H1 (cell line): ENCODE data around the gene LUC7L3. TPM values are rescaled to one million over a fixed set of nuclear protein-coding genes. Genes with fewer than 3 reads are reported as not detected.

ENCODE experiments used
- CTCF ChIA-PET: fragments of 300-600 bp; sonication (Branson Sonifier 250); formaldehyde crosslinking; loops from one replicate; lab custom pipeline; 2021; ENCODE audit not compliant: partially characterized antibody; lab: Charles Lee
- POLR2A ChIA-PET: fragments of 300-600 bp; sonication (Branson Sonifier 250); formaldehyde crosslinking; loops from one replicate; lab custom pipeline; 2021; ENCODE audit warnings: inconsistent platforms; ENCODE audit not compliant: partially characterized antibody; lab: Charles Lee
- DNase-seq, 2 experiments: peaks; one replicate each; pipeline versions ENCODE4 v3.0.0 to v3.0.0-alpha.2; 2010 to 2022; ENCODE audit warnings: low spot score in 2 of 2, low read depth in 1 of 2, mixed read lengths in 1 of 2
- FAIRE-seq: peaks from 2 replicates; lab custom pipeline; 2011; peaks lifted over from hg19 to GRCh38; lab: Jason Lieb, UNC
- H2AFZ ChIP-seq: 2 replicates; pipeline ENCODE4 v1.8.1; 2012; ENCODE audit warnings: low read length, inconsistent platforms
- H2AK5ac ChIP-seq: 2 replicates; pipeline ENCODE4 v1.6.1; 2013; ENCODE audit warnings: low read depth, low read length
- H2BK120ac ChIP-seq: replicated peaks from 2 replicates; pipeline ENCODE3; 2013; ENCODE audit warnings: low read depth, low read length, inconsistent platforms
- H2BK12ac ChIP-seq: 2 replicates; pipeline ENCODE4 v1.6.1; 2013; ENCODE audit warnings: low read depth, low read length
- H2BK15ac ChIP-seq: 2 replicates; pipeline ENCODE4 v1.6.1; 2013; ENCODE audit warnings: low read length
- H2BK20ac ChIP-seq: 2 replicates; pipeline ENCODE4 v1.6.1; 2013; ENCODE audit warnings: low read length
- H2BK5ac ChIP-seq: 2 replicates; pipeline ENCODE4 v1.6.1; 2013; ENCODE audit warnings: low read depth, low read length
- H3K14ac ChIP-seq: 2 replicates; pipeline ENCODE4 v1.6.1; 2013; ENCODE audit warnings: inconsistent platforms; ENCODE audit not compliant: insufficient read length
- H3K18ac ChIP-seq: 2 replicates; pipeline ENCODE4 v1.6.1; 2013; ENCODE audit warnings: low read length; ENCODE audit errors: extremely low read depth
- H3K23ac ChIP-seq: 2 replicates; pipeline ENCODE4 v1.6.1; 2013; ENCODE audit warnings: inconsistent platforms; ENCODE audit not compliant: insufficient read length
- H3K23me2 ChIP-seq: 2 replicates; pipeline ENCODE4 v1.6.1; 2013; ENCODE audit warnings: low read depth, low read length
- H3K27ac ChIP-seq: 2 replicates; pipeline ENCODE4 v1.6.1; 2011; ENCODE audit warnings: low read depth, low read length, inconsistent platforms
- H3K27me3 ChIP-seq, 4 experiments: replicated peaks in 1 of 4; 1 replicate in 1 of 4; 2 replicates in 3 of 4; pipeline versions ENCODE4 v1.6.1 to v1.8.1; 2011 to 2013; ENCODE audit warnings: low read length in 3 of 4, mild to moderate bottlenecking in 3 of 4, inconsistent platforms in 2 of 4, mixed read lengths in 2 of 4, moderate library complexity in 1 of 4; ENCODE audit not compliant: control insufficient read depth in 3 of 4, insufficient read depth in 3 of 4; ENCODE audit errors: extremely low read depth in 1 of 4
- H3K36me3 ChIP-seq, 4 experiments: 2 replicates each; pipeline versions ENCODE4 v1.6.1 to v1.8.1; 2011 to 2013; ENCODE audit warnings: mild to moderate bottlenecking in 4 of 4, low read length in 3 of 4, moderate library complexity in 2 of 4, control low read depth in 1 of 4, inconsistent platforms in 1 of 4; ENCODE audit not compliant: insufficient read depth in 4 of 4, control insufficient read depth in 2 of 4
- H3K4ac ChIP-seq: replicated peaks from 2 replicates; pipeline ENCODE3; 2013; ENCODE audit warnings: low read length, low read depth, mixed read lengths, inconsistent platforms; ENCODE audit not compliant: insufficient read length
- H3K4me1 ChIP-seq, 4 experiments: replicated peaks in 1 of 4; 1 replicate in 1 of 4; 2 replicates in 3 of 4; pipeline versions ENCODE4 v1.6.1 to v1.8.1; 2011 to 2013; ENCODE audit warnings: low read length in 3 of 4, inconsistent platforms in 2 of 4, mixed read lengths in 1 of 4; ENCODE audit not compliant: insufficient read depth in 4 of 4, control insufficient read depth in 3 of 4
- H3K4me2 ChIP-seq, 2 experiments: 2 replicates each; pipeline versions ENCODE4 v1.6.1 to v1.8.1; 2011 to 2013; ENCODE audit warnings: low read depth in 2 of 2, low read length in 2 of 2, control low read depth in 1 of 2, inconsistent platforms in 1 of 2, mild to moderate bottlenecking in 1 of 2; ENCODE audit not compliant: insufficient read depth in 1 of 2
- H3K4me3 ChIP-seq, 4 experiments: fragments of 200-600, 300-600 bp in 1 of 4; sonication (generic), shearing (Covaris generic), sonication (Bioruptor Twin) in 1 of 4; 2 replicates each; pipeline versions ENCODE4 v1.5.1 to v1.8.1; 2011 to 2016; ENCODE audit warnings: low read length in 4 of 4, low read depth in 3 of 4, control low read depth in 2 of 4, inconsistent platforms in 2 of 4, mild to moderate bottlenecking in 2 of 4, mixed read lengths in 1 of 4, moderate library complexity in 1 of 4; ENCODE audit not compliant: insufficient read depth in 2 of 4; ENCODE audit errors: extremely low read depth in 1 of 4
- H3K56ac ChIP-seq: replicated peaks from 2 replicates; pipeline ENCODE3; 2013; ENCODE audit warnings: low read depth, mild to moderate bottlenecking, mixed read lengths, low read length, inconsistent platforms; ENCODE audit not compliant: insufficient read length
- H3K79me1 ChIP-seq: 2 replicates; pipeline ENCODE4 v1.6.1; 2013; ENCODE audit warnings: low read depth, low read length, control low read depth
- H3K79me2 ChIP-seq, 2 experiments: 2 replicates each; pipeline versions ENCODE4 v1.6.1 to v1.8.1; 2012 to 2013; ENCODE audit warnings: low read length in 2 of 2, mild to moderate bottlenecking in 2 of 2, inconsistent platforms in 1 of 2; ENCODE audit not compliant: insufficient read depth in 2 of 2, control insufficient read depth in 1 of 2
- H3K9ac ChIP-seq, 4 experiments: replicated peaks in 1 of 4; 1 replicate in 1 of 4; 2 replicates in 3 of 4; pipeline versions ENCODE4 v1.6.1 to v1.8.1; 2011 to 2013; ENCODE audit warnings: low read depth in 3 of 4, low read length in 3 of 4, control low read depth in 2 of 4, mild to moderate bottlenecking in 2 of 4, moderate library complexity in 2 of 4, inconsistent platforms in 1 of 4; ENCODE audit errors: extremely low read depth in 1 of 4
- H3K9me3 ChIP-seq, 2 experiments: 2 replicates each; pipeline versions ENCODE4 v1.6.1 to v1.8.1; 2012 to 2013; ENCODE audit warnings: mild to moderate bottlenecking in 2 of 2, moderate library complexity in 2 of 2, control low read depth in 1 of 2, inconsistent platforms in 1 of 2, low read depth in 1 of 2, low read length in 1 of 2, mixed read lengths in 1 of 2; ENCODE audit not compliant: insufficient read depth in 2 of 2
- H4K20me1 ChIP-seq, 2 experiments: replicated peaks in 1 of 2; 2 replicates each; pipeline versions ENCODE3 to v1.8.1; 2011 to 2013; ENCODE audit warnings: inconsistent platforms in 2 of 2, low read length in 2 of 2, mild to moderate bottlenecking in 1 of 2; ENCODE audit not compliant: insufficient read depth in 2 of 2, control insufficient read depth in 1 of 2
- H4K5ac ChIP-seq: 2 replicates; pipeline ENCODE4 v1.6.1; 2013; ENCODE audit warnings: low read length, low read depth, mixed read lengths, inconsistent platforms; ENCODE audit not compliant: insufficient read length
- H4K8ac ChIP-seq: 2 replicates; pipeline ENCODE4 v1.8.0; 2013; ENCODE audit warnings: mild to moderate bottlenecking, moderate library complexity, low read length, inconsistent platforms; ENCODE audit not compliant: insufficient read depth; ENCODE audit errors: extremely low read depth
- H4K91ac ChIP-seq: replicated peaks from 2 replicates; pipeline ENCODE3; 2013; ENCODE audit warnings: low read length, mixed read lengths, inconsistent platforms; ENCODE audit not compliant: insufficient read length
- ATF3 ChIP-seq: IDR thresholded peaks from 2 replicates; pipeline ENCODE4 v1.6.1; 2011; ENCODE audit warnings: low read depth, mild to moderate bottlenecking, low read length; ENCODE audit not compliant: insufficient read depth
- CHD2 ChIP-seq: IDR thresholded peaks from 2 replicates; pipeline ENCODE4 v1.6.1; 2012; ENCODE audit warnings: low read length, improper control_type of control experiment
- CREB1 ChIP-seq: IDR thresholded peaks from 2 replicates; pipeline ENCODE4 v1.6.1; 2012; ENCODE audit warnings: inconsistent platforms
- EZH2 ChIP-seq: fragments of 200-600 bp; sonication (generic); IDR thresholded peaks from 2 replicates; pipeline ENCODE4 v1.7.1; 2012; ENCODE audit warnings: low read depth, mild to moderate bottlenecking, moderate library complexity, low read length, inconsistent platforms; ENCODE audit not compliant: severe bottlenecking
- GTF2F1 ChIP-seq: IDR thresholded peaks from 2 replicates; pipeline ENCODE4 v1.6.1; 2012; ENCODE audit warnings: low read depth, low read length, improper control_type of control experiment, borderline replicate concordance
- JUN ChIP-seq: IDR thresholded peaks from 2 replicates; pipeline ENCODE4 v1.6.1; 2011; ENCODE audit warnings: low read depth, mild to moderate bottlenecking, improper control_type of control experiment, low read length
- POU5F1 ChIP-seq: IDR thresholded peaks from 2 replicates; pipeline ENCODE4 v1.6.1; 2011; ENCODE audit warnings: low read depth, mild to moderate bottlenecking, low read length, moderate library complexity
- RBBP5 ChIP-seq: IDR thresholded peaks from 2 replicates; pipeline ENCODE4 v1.7.1; 2012; ENCODE audit warnings: low read depth, mild to moderate bottlenecking, inconsistent platforms, low read length, moderate library complexity, borderline replicate concordance
- RFX5 ChIP-seq: IDR thresholded peaks from 2 replicates; pipeline ENCODE4 v1.6.1; 2011; ENCODE audit warnings: low read depth, low read length, improper control_type of control experiment, borderline replicate concordance
- SAP30 ChIP-seq: fragments of 300-600 bp; sonication (generic); IDR thresholded peaks from 2 replicates; pipeline ENCODE4 v1.7.1; 2012; ENCODE audit warnings: low read length, moderate library complexity, mild to moderate bottlenecking, inconsistent platforms; ENCODE audit not compliant: insufficient read depth, insufficient replicate concordance
- SIN3A ChIP-seq, 2 experiments: IDR thresholded peaks in 1 of 2; conservative IDR thresholded peaks in 1 of 2; 2 replicates each; pipeline ENCODE4 v1.6.1; 2011 to 2012; ENCODE audit warnings: low read length in 2 of 2, improper control_type of control experiment in 1 of 2, low read depth in 1 of 2, mild to moderate bottlenecking in 1 of 2
- SP4 ChIP-seq: IDR thresholded peaks from 2 replicates; pipeline ENCODE4 v1.6.1; 2012; ENCODE audit warnings: low read length, inconsistent platforms
- TAF1 ChIP-seq: IDR thresholded peaks from 2 replicates; pipeline ENCODE4 v1.6.1; 2011; ENCODE audit warnings: mild to moderate bottlenecking, low read depth, low read length
- YY1 ChIP-seq: IDR thresholded peaks from 2 replicates; pipeline ENCODE4 v1.6.1; 2011; ENCODE audit warnings: low read depth, mild to moderate bottlenecking, low read length
- WGBS, 2 experiments: shearing (Covaris generic) in 1 of 2; methylation state at CpG; one replicate each; pipeline versions ENCODE4 v1.1.6 to v1.1.7; 2013 to 2015; ENCODE audit warnings: low lambda C conversion rate in 2 of 2, mixed read lengths in 2 of 2, inconsistent platforms in 1 of 2, low coverage in 1 of 2, missing lambda C conversion rate in 1 of 2; ENCODE audit not compliant: insufficient replicate concordance in 2 of 2, insufficient coverage in 1 of 2, insufficient read length in 1 of 2; ENCODE audit errors: extremely low coverage in 1 of 2, missing lambda C conversion rate in 1 of 2; 5-methylcytosine and 5-hydroxymethylcytosine counted together
- polyA plus RNA-seq, 7 experiments: library from polyadenylated mRNA; depleted of rRNA in 3 of 7; stranded (reverse) in 5 of 7; unstranded in 2 of 7; fragments of >200 nt in 5 of 7; fragments of 200-250 nt in 2 of 7; gene quantifications; 1 replicate in 5 of 7; 2 replicates in 1 of 7; 4 replicates in 1 of 7; pipeline versions ENCODE4 v1.2.1 to v1.2.3, GENCODE V29; 2011 to 2013; ENCODE audit warnings: missing spikeins in 2 of 7, mixed read lengths in 2 of 7
- total RNA-seq: library from RNA; stranded (reverse); fragmentation: NEBNext Ultra II Directional; extraction: Animal tissue kit (Norgen Biotek cat#: 25700); gene quantifications from 2 replicates; pipeline ENCODE4 v1.2.1, GENCODE V29; 2021

The LUC7L3 gene
- total and polyA plus RNA-seq, 2 of the 8 experiments (the other 6 are each of a cell fraction or from before 2014, with no cell fraction given) = 102 to 126 TPM

- Histone ChIP-seq H4K5ac (no peak overlapping the region), H2BK5ac (no peak overlapping the region), H4K20me1 (peaks cover 0 to 2% of the 10 kb centered on the region in 2 experiments), H3K36me3 (no peaks in the 10 kb centered on the region), H2BK120ac (no peak overlapping the region), H3K9ac (no peak overlapping the region), H3K79me1 (no peaks in the 10 kb centered on the region), H2AK5ac (no peak overlapping the region), H4K91ac (no peak overlapping the region), H3K23ac (no peak overlapping the region), H3K9me3 (no peaks in the 10 kb centered on the region), H3K27ac (no peak overlapping the region), H3K4me2 (no peak overlapping the region)
- POLR2A ChIA-PET = interaction anchor here (0.9 kb wide), 1 partner anchor 27 kb away, joined by 3 read pairs; no protein-coding TSS in a partner anchor
- no peak for TF ChIP-seq SP4
- TF ChIP-seq RFX5 = no peak
- no peak for TF ChIP-seq EZH2
- TF ChIP-seq JUN = no peak
- no peak for TF ChIP-seq YY1
- TF ChIP-seq TAF1 = no peak
- TF ChIP-seq SIN3A (conservative IDR thresholded peaks at IDR 0.05 in 1 of 2, IDR thresholded peaks at IDR 0.05 in 1 of 2; ENCODE audit: low read depth in 1 of 2, low read length in 2 of 2) = no peak
- TF ChIP-seq GTF2F1 = no peak
- no peak for TF ChIP-seq CHD2
- no peak for TF ChIP-seq CREB1
- no peak for TF ChIP-seq ATF3
- TF ChIP-seq SAP30 = no peak
- no peak for TF ChIP-seq RBBP5
- TF ChIP-seq POU5F1 = no peak
- TF ChIP-seq, all 59 proteins: peak for 0
- DNase-seq (no peak), FAIRE-seq (no peak)
- no peak overlapping the region for H2BK20ac ChIP-seq
- H3K4ac ChIP-seq = no peak overlapping the region
- H3K4me3 ChIP-seq = no peak overlapping the region
- H2AFZ ChIP-seq = no peak overlapping the region
- no peak overlapping the region for H2BK12ac ChIP-seq
- no peak overlapping the region for H3K18ac ChIP-seq
- no peaks in the 10 kb centered on the region for H3K23me2 ChIP-seq
- CTCF ChIA-PET = no interaction called here
- no peaks in the 10 kb centered on the region; a peak in 1 of 7 replicates for H3K4me1 ChIP-seq
- no peak overlapping the region for H3K14ac ChIP-seq
- no peak overlapping the region for H4K8ac ChIP-seq
- no peaks in the 10 kb centered on the region for H3K27me3 ChIP-seq
- no peak overlapping the region for H2BK15ac ChIP-seq
- WGBS, 2 experiments = 77% methylated on average over 3 of the region's 3 CpGs; no CpG with 5 or more reads in 1 of the 2 experiments
- H3K79me2 ChIP-seq = peaks cover 10 to 11% of the 10 kb centered on the region in 2 experiments
- H3K56ac ChIP-seq = no peak overlapping the region
Observed at GRCh38 chr17:50715471-50715870, 3.9 kb upstream of the LUC7L3 start.
